Stomach (tissue), 9 donors: ENCODE data around the gene CSNK2A1. TPM values are rescaled to one million over a fixed set of nuclear protein-coding genes. Genes with fewer than 3 reads are reported as not detected.

Source experiments
- DNase-seq, 2 donors: peaks; one replicate each; pipeline versions ENCODE4 v3.0.0 to v3.0.0-alpha.2; 2013 to 2019
- H3K27ac ChIP-seq, 5 donors: fragments of 200-600 bp in 4 of 5; sonication (generic) in 4 of 5; one replicate each; pipeline ENCODE4 v1.5.1; 2013 to 2019; ENCODE audit warnings: mild to moderate bottlenecking in 1 of 5, moderate library complexity in 1 of 5
- H3K27me3 ChIP-seq, 3 donors: fragments of 200-600 bp; sonication (generic); one replicate each; pipeline ENCODE4 v1.5.1; 2017 to 2019; ENCODE audit warnings: mixed run types in 1 of 3
- H3K36me3 ChIP-seq, 4 donors: fragments of 200-600 bp; sonication (generic); 1 replicate in 3 of 4; 2 replicates in 1 of 4; pipeline ENCODE4 v1.5.1; 2016 to 2019
- H3K4me1 ChIP-seq, 4 donors: fragments of 200-600 bp; sonication (generic); one replicate each; pipeline ENCODE4 v1.5.1; 2016 to 2019
- H3K4me3 ChIP-seq, 4 donors: fragments of 200-600 bp; sonication (generic) in 3 of 4; one replicate each; pipeline ENCODE4 v1.5.1; 2016 to 2019; ENCODE audit warnings: mild to moderate bottlenecking in 1 of 4
- H3K9me3 ChIP-seq, 4 donors: fragments of 200-600 bp; sonication (generic); one replicate each; pipeline ENCODE4 v1.5.1; 2016 to 2019
- CTCF ChIP-seq, 7 experiments: fragments of 450-650 bp in 4 of 7; fragments of 200-600 bp in 3 of 7; sonication (generic) in 3 of 7; IDR thresholded peaks; one replicate each; pipeline ENCODE4 v1.5.1; 2016 to 2019; ENCODE audit warnings: antibody characterized with exemption in 7 of 7, control low read depth in 2 of 7, mild to moderate bottlenecking in 1 of 7
- EP300 ChIP-seq: sonication (generic); formaldehyde crosslinking; IDR thresholded peaks from one replicate; pipeline ENCODE4 v1.6.1; 2017; ENCODE audit warnings: antibody characterized with exemption
- POLR2A ChIP-seq, 4 donors: fragments of 450-650 bp; IDR thresholded peaks; one replicate each; pipeline ENCODE4 v1.6.1; 2016; ENCODE audit warnings: antibody characterized with exemption in 4 of 4, control low read depth in 2 of 4, mild to moderate bottlenecking in 1 of 4, moderate library complexity in 1 of 4
- POLR2AphosphoS5 ChIP-seq, 3 donors: sonication (generic); formaldehyde crosslinking; IDR thresholded peaks; one replicate each; pipeline ENCODE4 v1.6.1; 2016; ENCODE audit warnings: antibody characterized with exemption in 3 of 3
- WGBS, 5 donors: extraction: QIAGEN DNeasy Blood & Tissue Kit in 3 of 5; methylation state at CpG; one replicate each; pipeline versions ENCODE4 v1.1.5 to v1.1.7; 2013 to 2018; 5-methylcytosine and 5-hydroxymethylcytosine counted together
- intact Hi-C: fragments of 100-400 bp; cut with DNase I; formaldehyde crosslinking; loops from one replicate; pipeline ENCODE4 v1.15.1; 2023; ENCODE audit warnings: low total_unique reads
- polyA plus RNA-seq, 3 donors: library from polyadenylated mRNA; stranded (reverse); fragments of 200-250 nt; gene quantifications; one replicate each; pipeline ENCODE4 v1.2.3, GENCODE V29; 2013
- total RNA-seq, 5 donors: library from RNA; depleted of rRNA; stranded (reverse); fragments of >200 nt; gene quantifications; one replicate each; pipeline versions ENCODE4 v1.1.0 to v1.2.3, GENCODE V29; 2014 to 2016
- donor health status: healthy with polysubstance abuse.
- donor health status: Bipolar disorder and iron deficiency.
- donor health status: healthy.

The CSNK2A1 gene
- total and polyA plus RNA-seq, 8 donors = 22.6 to 164 (median 37.3) TPM

GRCh38 chr20:542777-543368, 717 bp downstream of the CSNK2A1 start:
- peak; percentile 27 to 78 for DNase-seq
- no peaks in the 10 kb centered on the region for H3K36me3 ChIP-seq
- peaks cover 31 to 59% (median 52%) of the 10 kb centered on the region in 4 donors for H3K4me1 ChIP-seq
- WGBS, 5 donors = 0 to 2% (median 1%) methylated on average over 11 to 12 of the region's 12 CpGs
- intact Hi-C loops = no loop called here
- peak overlapping the region; percentile 93 to 96 (median 94) for H3K27ac ChIP-seq
- peak overlapping the region; percentile 89 to 97 (median 94) for H3K4me3 ChIP-seq
- H3K9me3 ChIP-seq = peaks cover 0 to 6% (median 0%) of the 10 kb centered on the region in 4 donors
- no peak for TF ChIP-seq POLR2A (IDR thresholded peaks at IDR 0.05)
- no peak for TF ChIP-seq POLR2AphosphoS5 (IDR thresholded peaks at IDR 0.05)
- TF ChIP-seq EP300 = no peak
- TF ChIP-seq CTCF (IDR thresholded peaks at IDR 0.05) = no peak
- no peaks in the 10 kb centered on the region for H3K27me3 ChIP-seq

DNA sequence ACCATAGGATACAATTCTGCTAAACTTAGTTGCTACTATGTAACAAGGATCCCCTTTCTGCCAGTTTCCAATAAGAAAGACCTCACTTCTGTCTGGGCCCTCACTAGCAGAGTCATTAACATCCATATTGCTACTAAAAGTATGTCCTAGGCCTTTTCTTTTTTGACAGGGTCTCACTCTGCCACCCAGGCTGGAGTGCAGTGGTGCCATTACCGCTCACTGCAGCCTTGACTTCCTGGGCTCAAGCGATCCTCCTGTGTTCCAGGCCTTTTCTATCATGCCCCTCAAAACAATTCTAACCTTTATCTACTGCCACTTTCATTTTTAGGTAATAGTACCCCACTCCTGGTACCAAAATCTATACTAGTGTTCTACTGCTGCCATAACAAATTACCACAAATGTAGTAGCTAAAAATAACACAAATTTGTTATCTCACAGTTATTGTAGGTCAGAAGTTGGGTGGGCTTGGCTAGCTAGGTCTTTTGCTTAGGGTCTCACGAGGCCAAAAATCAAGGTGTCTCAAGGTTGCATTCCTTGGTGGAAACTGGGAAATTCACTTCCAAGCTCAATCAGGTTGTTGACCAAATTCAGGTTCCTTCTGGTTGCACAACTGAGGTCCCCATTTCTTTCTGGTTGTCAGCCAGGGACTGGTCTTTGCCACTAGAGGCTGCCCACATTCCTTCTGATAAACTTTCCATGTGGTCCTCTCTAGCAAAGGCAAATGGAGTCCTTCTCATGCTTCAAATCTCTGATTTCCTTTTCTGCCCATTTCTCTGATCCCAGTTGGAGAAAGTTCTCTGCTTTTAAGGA, 3.0 kb downstream of the CSNK2A1 start:
- Histone ChIP-seq H3K27ac (peak overlapping the region in 4 of 5 donors; percentile 1 to 56 (median 35)), H3K4me3 (peak overlapping the region in 1 of 4 donors; percentile 17), H3K27me3 (no peaks in the 10 kb centered on the region), H3K9me3 (peaks cover 0 to 6% (median 0%) of the 10 kb centered on the region in 4 donors), H3K4me1 (peaks cover 48 to 81% (median 72%) of the 10 kb centered on the region in 4 donors), H3K36me3 (no peaks in the 10 kb centered on the region)
- 93 to 98% (median 97%) methylated on average over 3 of the region's 3 CpGs for WGBS, 5 donors
- intact Hi-C loops = no loop called here
- TF ChIP-seq EP300 (no peak), CTCF (IDR thresholded peaks at IDR 0.05) (no peak), POLR2AphosphoS5 (IDR thresholded peaks at IDR 0.05) (no peak), POLR2A (IDR thresholded peaks at IDR 0.05) (no peak)
- DNase-seq = peak in 1 of 2 donors; percentile 25

DNA sequence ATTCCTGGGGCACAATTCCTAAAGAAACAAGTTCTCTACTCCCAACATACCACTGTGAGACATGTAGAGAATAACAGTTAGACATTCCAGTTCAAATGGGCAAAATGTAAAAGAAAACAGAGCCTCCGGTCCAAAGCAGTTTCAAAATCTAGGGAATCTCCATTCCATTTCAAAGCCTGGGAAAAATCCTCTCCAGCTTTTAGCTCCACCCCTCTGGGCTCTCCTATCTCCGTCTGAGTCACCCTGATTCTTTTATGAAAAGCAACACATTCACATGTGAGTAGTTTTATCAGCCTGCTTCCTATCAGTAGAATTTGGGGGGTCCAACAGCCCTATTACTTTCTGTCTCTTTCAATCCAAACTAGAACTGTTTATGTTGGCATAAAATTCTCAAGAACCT, 3.7 kb downstream of the CSNK2A1 start:
- Histone ChIP-seq H3K4me1 (peaks cover 55 to 89% (median 79%) of the 10 kb centered on the region in 4 donors), H3K27me3 (no peaks in the 10 kb centered on the region), H3K27ac (peak overlapping the region in 4 of 5 donors; percentile 1 to 56 (median 35)), H3K36me3 (no peaks in the 10 kb centered on the region), H3K9me3 (peaks cover 0 to 6% (median 0%) of the 10 kb centered on the region in 4 donors), H3K4me3 (peak overlapping the region in 1 of 4 donors; percentile 17)
- TF ChIP-seq EP300 = no peak
- TF ChIP-seq CTCF (IDR thresholded peaks at IDR 0.05) = no peak
- peak in 1 of 3 donors; percentile 7 for TF ChIP-seq POLR2AphosphoS5 (IDR thresholded peaks at IDR 0.05)
- no peak for TF ChIP-seq POLR2A (IDR thresholded peaks at IDR 0.05)
- intact Hi-C loops = no loop called here
- DNase-seq = peak in 1 of 2 donors; percentile 58
- 13 to 28% (median 25%) methylated on average over 2 of the region's 2 CpGs for WGBS, 5 donors

- H3K9me3 ChIP-seq = peaks cover 0 to 6% (median 0%) of the 10 kb centered on the region in 4 donors
- intact Hi-C loops = no loop called here
- no peaks in the 10 kb centered on the region for H3K36me3 ChIP-seq
- WGBS, 5 donors = 57 to 71% (median 62%) methylated on average over 2 of the region's 2 CpGs
- no peak for TF ChIP-seq CTCF (IDR thresholded peaks at IDR 0.05)
- TF ChIP-seq EP300 = no peak
- no peak for TF ChIP-seq POLR2AphosphoS5 (IDR thresholded peaks at IDR 0.05)
- no peak for TF ChIP-seq POLR2A (IDR thresholded peaks at IDR 0.05)
- H3K27me3 ChIP-seq = no peaks in the 10 kb centered on the region
- no peak for DNase-seq
- H3K27ac ChIP-seq = peak overlapping the region in 1 of 5 donors; percentile 56
- peaks cover 53 to 92% (median 79%) of the 10 kb centered on the region in 4 donors for H3K4me1 ChIP-seq
- peak overlapping the region in 1 of 4 donors; percentile 17 for H3K4me3 ChIP-seq
Observed at GRCh38 chr20:539191-539590, 4.4 kb downstream of the CSNK2A1 start.
